Stimulated activated CD8-positive, alpha-beta memory T cell treated with anti-CD3 and anti-CD28 coated beads, Interleukin-12 subunit alpha, Interleukin-12 subunit beta, amount 100 ng/mL, for 24 hours (primary cell): ENCODE data around the gene NEBL.

Source experiments
- DNase-seq: peaks from one replicate; pipeline ENCODE4 v3.0.0-alpha.2; 2020; ENCODE audit errors: extremely low read depth

Gene NEBL

DNA sequence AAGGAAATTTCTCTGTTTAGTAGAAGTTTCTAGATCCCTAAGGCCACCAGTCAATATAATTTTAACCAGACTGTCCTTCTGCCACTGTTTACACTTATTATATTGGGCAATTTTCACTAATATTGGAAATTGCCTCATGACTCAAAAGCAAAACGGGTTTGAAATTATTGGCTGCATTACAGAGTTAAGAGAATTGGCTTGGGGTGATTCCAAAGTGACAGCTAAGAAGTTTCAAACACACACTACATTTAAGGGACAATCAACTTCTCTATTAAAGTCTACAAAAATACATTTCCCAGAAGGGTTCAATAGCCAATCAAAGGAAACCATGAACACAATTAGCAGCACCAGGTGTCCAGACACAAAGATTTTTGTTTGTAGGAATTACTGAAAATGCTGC is 111.9 kb downstream of the NEBL start:
- DNase-seq: no peak

DNA sequence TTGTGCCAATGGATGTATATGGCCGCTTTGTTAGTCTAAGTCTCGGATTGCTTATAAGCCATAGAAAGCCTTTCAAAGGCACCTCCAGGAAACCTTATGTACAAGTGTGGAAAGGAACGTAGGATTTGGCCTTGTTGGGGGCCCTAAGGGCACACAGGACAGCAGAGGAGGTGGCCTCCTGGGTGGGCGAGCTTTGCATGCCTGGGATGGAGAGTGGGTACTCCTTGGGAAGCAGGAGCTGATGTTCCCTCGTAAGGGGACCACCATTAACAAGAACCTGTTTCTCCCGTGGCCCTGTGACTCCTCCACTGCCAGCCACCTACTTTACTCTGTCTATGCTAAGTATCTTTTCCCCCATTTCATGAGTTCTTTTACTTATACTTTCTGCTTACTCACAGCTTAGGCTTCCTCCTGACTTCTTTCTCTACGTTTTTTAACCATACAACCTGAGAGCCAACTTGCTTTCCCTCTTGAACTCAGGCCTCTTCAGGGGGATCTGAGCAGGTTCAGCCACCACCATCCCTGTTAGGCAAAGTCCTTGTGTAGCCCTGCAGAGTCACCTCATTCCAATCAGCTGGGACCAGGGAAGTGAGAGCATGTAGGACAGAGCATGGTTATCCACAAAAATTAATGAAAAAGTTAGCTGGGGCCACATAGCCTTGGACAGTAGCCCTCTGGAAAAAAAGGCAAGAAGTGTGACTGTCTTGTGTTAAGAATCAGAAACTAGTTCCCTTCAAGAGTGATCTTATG is 118.9 kb downstream of the NEBL start:
- DNase-seq: no peak

DNA sequence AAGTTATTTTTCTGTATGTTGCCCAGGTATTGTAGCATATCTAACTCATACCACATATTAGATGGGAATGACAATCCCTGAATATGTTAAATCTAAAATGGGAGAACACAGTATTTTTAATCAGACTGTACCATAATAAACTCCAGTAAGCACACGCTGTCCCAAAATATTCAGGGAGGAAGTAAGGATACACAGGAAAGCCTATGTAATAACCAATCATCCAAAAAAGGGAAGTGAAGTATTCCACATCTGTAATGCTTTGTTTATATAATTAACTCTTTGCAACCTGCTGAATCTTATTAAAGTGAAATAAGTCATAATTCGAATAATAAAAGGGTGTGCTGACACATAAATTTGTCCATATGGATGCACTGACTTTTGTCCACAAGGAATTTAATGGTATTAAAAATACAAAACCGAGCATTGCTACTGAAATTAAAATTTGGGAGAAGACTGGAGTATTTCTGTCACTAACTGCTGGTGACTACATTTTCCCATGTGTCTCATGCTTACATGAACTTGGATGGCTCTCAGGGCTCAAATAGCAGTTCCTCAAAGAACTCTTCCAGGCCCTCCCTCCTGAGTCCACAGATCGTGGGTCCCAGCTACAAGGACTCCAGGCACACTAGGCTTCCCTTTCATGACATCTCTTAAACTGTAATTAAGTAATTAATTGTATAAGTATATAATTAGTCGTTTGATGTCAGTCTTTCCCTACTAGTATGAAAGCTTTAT is 120.6 kb downstream of the NEBL start:
- no peak for DNase-seq

DNA sequence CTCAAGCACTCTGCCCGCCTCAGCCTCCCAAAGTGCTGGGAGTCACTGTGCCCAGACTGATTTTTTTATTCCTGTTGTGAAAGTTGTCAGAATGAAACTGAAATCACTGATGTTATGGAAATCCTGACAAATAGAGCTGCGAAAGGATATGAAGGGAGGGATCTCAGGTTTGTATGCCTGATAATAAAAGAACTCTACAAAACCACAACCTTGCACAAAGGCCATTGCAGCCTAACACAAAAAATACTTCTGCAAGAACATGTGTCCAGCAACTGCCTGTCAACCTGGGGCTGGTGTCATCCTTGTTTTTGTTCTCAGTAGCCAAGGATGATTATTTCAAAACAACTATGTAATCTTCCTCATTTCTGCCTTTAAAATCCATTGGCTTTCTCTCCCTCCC is 126.1 kb downstream of the NEBL start:
- no peak for DNase-seq

DNA sequence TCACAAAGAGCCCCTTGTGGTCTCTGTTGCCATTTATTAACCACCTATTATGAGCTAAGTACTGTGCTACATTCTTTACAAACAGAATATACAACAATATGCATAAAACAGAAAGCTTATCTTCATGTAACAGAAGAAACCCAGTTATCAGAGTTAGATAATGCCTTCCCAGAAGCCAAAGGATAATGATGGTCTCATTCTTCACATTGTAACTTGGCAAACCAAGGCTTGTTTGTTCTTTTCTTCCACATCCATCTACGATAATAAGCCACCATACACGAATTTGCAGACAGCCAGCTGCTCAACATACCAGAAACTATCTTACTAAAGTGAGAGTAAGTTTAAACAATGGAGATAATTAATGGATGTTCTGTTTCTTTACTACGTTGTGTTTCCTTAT is 127.6 kb downstream of the NEBL start:
- no peak for DNase-seq

DNA sequence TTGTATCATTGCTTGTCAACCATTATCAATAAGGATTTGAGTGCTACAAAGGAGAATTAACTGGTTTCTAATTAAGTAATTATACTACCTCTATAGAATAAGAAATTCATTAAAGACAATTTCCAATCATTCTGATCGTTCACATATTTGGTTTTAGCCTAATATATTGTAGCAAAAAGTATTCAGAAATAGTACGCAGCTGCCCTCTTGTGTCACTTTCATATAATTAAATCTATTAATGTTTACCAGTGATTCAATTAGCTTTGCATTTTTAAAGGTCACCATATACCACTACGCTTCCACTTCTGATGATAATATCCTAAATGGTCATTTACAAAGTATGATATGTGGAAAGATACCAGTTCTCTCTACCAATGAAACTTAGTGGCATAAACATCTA is 128.3 kb downstream of the NEBL start:
- no peak for DNase-seq

DNA sequence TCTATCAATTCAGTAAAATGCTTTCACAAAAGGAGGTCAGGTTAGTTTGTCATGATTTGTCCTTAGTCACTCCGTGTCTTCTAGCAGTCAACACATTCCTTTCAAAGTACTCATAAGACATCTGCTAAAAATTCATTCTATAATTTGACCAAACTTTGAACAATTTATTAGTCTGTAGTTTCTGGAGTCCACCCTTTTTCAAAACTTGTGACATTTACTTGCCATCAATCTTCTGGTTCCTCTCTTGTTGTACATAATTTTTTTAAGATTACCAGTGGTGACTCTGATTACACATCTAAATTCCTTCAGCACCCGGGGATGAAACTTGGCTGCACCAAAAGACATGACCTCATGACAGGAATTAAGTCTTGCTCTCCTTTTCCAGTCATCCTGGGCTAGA is 130.1 kb downstream of the NEBL start:
- no peak for DNase-seq

DNA sequence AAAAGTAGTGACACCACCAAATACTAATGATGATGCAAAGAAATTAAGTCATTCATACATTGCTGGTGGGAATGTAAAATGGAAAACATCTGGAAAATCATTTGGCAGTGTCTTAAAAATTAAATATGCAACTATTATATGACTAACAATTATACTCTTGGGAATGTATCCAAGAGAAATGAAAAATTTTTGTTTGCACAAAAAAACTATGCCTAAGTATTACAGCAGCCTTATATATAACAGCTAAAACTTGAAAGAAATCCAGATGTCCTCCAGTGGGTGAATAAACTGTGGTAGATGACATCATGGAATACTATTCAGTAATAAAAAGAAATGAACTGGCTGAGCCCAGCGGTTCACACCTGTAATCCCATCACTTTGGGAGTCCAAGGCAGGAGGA is 132.0 kb downstream of the NEBL start:
- no peak for DNase-seq

DNA sequence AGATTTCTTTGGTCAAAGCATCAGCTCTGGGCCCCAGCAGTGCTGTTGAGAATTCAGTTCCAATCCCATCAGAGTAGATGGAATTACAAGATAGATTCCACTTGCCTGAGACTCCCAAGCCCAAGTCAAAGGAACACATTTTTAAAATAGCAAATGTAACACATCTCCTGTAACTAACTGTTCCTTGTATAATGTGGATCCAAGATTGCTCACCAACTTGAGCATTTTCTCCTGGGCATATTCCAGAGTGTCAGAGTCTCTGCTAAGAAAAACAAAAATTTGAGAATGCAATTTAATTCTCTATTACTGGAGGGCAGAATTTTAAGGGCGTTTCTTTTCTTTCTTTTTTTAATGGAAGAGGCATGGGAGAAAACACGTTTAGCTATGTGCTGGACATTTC is 136.7 kb downstream of the NEBL start:
- no peak for DNase-seq

DNA sequence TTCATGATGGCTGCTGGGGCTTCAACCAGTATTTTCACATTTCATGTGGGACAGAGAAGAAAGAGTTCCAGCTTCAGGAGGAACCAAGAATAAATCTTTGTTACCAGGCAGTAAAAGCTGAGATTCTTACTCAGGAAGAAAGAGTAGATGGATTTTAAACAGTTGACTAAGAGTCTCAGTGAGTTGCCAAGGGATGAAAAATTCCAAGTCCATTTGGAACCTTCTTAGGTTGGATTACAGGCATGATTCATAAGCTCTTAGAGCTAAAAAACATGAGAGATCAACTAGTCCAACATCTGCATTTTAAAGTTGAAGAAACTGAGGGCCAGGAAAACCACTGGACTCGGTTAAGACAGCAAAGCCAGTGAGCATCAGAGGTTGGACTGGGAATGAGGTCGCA is 148.6 kb downstream of the NEBL start:
- no peak for DNase-seq

DNA sequence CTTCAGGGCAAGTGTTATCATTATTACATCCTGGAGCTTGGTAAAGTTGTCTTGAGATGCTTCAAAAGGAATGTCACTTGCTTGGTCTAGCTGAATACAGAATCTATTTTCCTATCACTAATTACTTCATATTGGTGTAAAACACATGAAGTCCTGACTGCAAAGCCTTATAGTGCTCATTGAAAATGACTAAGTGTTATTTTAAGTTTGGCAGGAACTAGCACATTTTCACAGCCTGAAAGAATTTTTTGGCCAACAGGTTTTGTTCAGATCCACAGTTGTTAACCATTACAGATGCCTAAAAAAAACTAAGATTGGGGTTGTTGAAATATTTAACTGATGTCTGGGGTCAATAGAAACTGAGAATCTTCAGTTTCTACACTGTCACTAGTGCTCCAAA is 149.3 kb downstream of the NEBL start:
- DNase-seq: no peak

DNA sequence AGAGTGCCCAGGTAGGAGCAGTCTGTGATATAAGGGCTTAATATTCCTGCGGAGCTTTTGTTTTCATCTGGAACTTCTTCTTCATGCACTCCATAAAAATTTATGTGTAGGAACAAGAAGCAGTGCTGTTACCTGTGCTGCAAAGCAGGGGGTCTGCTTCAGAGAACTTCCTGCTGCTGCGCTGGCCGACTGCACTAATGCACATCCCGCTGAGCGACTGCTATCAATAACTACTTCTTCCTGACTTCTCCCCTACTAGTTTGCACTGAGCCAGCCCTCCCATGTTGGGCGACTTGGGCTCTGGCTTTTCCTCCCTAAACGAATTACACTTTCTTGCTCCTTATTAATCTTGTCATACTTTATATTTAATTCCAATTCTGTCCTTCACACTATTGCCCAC is 150.3 kb downstream of the NEBL start:
- DNase-seq: no peak

DNA sequence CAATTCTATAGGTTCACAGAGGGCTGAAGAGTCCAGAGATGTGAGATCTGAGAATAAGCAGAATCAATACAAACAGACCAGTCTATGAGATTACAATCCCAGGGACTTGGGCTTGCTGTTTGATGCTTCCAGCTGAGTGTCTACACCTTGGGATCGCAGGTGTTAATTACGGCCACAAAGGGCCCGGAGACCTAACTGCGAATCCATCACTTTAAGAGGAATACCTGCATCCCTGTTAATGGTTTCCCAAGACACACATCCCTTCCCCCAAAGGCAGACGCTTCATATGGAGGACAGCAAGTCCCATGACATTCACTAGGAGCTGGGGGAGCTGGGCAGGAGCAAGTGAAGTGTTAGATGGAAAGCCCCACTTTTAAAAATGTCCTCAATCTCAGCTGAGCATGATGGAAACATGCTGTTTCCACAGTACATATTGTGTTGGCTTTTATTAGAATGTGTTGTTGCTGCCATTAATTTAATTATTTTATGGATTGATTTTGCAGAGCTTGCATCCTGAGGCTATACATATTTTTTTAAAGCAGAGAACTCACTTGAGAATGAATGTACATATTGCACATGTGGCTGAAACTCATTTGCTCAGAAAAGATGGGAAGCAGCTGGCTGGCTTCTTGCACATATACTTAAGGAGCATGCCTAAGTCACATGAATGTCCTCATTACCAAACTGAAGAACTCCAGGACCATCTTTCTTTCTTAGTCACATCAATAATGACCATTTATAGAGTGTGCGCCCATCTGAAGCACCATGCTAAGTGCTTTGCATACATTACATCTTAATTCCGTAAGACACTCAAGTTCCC is 151.3 kb downstream of the NEBL start:
- no peak for DNase-seq

DNA sequence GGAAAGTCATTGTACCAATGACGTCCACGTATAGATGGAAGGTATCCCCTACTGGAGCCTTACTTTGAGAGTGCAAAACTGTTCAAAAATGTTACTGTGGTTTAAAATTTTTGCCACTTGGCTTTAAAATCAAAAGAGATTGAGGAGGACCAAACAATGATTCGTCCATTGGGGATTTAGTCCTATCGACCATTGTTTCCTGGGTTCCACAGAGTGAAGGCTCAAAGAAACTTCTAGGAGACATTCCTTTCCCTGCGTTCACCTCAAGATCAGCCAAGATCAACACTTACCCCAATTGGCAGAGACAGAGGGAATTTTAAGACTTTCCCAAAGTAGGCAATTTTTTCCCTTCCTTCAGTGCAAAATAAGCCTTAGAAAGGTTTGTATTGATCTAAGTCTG is 152.3 kb downstream of the NEBL start:
- DNase-seq: no peak

DNA sequence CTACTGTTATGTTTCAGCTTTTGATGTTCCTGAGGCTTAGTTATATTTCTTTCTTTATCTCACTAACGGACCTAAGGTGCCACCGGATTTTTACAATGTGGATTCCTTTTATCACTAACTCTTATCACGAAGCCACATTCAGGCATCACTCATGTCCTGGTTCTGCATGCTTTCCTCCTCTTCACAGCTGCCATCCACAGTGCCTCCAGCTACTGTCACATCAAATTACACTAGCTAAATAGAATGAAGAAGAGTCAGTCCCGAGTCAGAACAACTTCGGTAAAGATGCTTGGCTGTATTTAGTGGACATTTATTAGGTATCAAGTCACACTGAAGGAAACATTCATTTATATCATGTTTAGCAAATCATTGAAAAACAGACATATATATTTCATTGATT is 153.2 kb downstream of the NEBL start:
- no peak for DNase-seq

DNA sequence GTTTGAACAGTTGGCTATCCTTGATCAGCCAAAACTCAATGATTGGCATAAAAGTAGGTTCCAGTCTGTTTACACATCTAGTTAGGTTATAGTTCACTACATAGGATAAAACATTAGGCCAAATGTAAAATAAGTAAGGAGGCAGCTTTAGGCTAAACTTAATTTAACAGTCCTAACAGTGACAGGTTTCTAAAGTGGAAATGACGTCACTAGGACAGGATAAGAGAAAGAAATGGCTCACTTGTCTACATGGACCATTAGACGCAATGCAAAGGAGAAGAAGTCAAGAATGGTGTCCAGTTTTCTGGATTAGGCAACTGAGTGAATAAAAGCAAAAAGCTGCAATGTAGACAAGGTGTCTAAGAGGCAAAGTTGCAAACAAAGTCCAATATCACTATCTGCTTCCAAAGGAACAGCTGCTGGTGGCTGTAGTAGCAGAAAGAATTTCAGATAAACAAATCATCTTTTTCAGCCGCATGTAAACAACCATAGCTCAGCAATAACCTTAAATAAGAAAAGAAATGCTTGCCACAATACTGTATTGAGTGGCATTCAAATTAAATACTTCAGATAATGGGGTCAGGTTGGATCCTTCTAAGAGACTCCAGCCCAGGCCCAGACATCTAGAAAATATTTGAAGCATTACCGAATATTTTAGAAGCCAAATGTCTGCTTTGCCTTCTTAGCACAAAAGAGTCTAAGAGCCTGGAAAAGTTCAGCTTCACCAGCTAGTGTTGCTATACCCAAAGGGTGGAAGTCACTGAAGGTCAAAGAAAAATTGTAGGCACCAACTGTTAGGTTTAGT is 154.2 kb downstream of the NEBL start:
- DNase-seq: no peak

DNA sequence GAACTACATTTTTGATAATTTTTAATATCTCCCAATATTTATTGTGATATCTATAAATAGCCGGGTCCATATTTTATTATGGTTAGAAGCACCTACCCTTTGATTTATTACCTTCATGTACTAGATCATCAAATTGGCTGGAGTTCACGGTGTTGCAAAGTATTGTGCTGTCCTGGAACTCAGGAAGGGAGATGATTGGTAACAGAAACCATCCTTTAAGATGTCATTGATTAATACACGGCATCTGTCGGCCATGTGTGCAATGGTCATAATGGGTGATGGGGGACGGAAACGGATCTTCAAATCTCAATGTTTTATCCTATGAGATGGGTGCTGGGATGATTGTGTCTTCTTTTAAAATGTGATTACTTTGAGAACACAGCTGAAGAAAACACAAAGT is 157.0 kb downstream of the NEBL start:
- DNase-seq: no peak

DNA sequence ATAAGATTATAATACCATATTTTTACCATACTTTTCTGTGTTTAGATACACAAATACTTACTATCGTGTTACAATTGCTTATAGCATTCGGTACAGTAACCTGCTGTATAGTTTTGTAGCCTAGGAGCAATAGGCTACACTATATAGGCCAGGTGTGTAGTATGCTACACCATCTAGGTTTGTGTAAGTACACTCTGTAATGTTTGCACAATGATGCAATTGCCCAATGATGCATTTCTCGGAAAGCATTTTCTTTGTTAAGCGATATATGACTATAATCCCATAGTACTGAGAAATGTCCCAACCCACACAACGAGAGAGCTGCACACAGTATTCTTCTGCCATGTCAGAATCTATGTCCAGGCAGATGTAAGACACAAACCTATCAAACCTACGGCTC is 160.0 kb downstream of the NEBL start:
- no peak for DNase-seq
